Lung (tissue), 12 donors: ENCODE results near the gene SLC39A3. TPM values are rescaled to one million over a fixed set of nuclear protein-coding genes. Genes with fewer than 3 reads are reported as not detected.

ENCODE experiments used
- ATAC-seq: fragments of 200-7000 bp; cut with Tn5 transposase; one replicate; pipeline ENCODE4 v1.9.1; 2020; ENCODE audit warnings: moderate number of reproducible peaks; ENCODE audit not compliant: insufficient read depth, low FRiP score
- DNase-seq, 3 donors: peaks; one replicate each; pipeline ENCODE4 v3.0.0-alpha.2; 2013 to 2017
- H3K27ac ChIP-seq, 2 donors: one replicate each; pipeline ENCODE4 v1.5.1; 2013; ENCODE audit warnings: mild to moderate bottlenecking in 2 of 2, moderate library complexity in 2 of 2, control low read depth in 1 of 2, inconsistent platforms in 1 of 2, low read depth in 1 of 2, low read length in 1 of 2
- H3K27me3 ChIP-seq, 3 donors: one replicate each; pipeline ENCODE4 v1.5.1; 2013; ENCODE audit warnings: low read length in 2 of 3; ENCODE audit not compliant: control insufficient read depth in 3 of 3, insufficient read depth in 3 of 3
- H3K36me3 ChIP-seq, 4 donors: one replicate each; pipeline ENCODE4 v1.5.1; 2013; ENCODE audit warnings: low read length in 4 of 4, mild to moderate bottlenecking in 1 of 4, moderate library complexity in 1 of 4; ENCODE audit not compliant: control insufficient read depth in 4 of 4, insufficient read depth in 4 of 4
- H3K4me1 ChIP-seq, 5 donors: one replicate each; pipeline ENCODE4 v1.5.1; 2013; ENCODE audit warnings: low read length in 5 of 5, mild to moderate bottlenecking in 2 of 5, moderate library complexity in 1 of 5; ENCODE audit not compliant: control insufficient read depth in 5 of 5, insufficient read depth in 5 of 5
- H3K4me3 ChIP-seq: one replicate; pipeline ENCODE4 v1.5.1; 2013; ENCODE audit warnings: mild to moderate bottlenecking, control low read depth, moderate library complexity
- H3K9ac ChIP-seq, 2 donors: one replicate each; pipeline ENCODE4 v1.5.1; 2013; ENCODE audit warnings: low read length in 2 of 2, control low read depth in 1 of 2; ENCODE audit not compliant: insufficient read depth in 1 of 2
- H3K9me3 ChIP-seq, 4 donors: one replicate each; pipeline ENCODE4 v1.5.1; 2013; ENCODE audit warnings: low read length in 3 of 4, mild to moderate bottlenecking in 1 of 4, moderate library complexity in 1 of 4; ENCODE audit not compliant: control insufficient read depth in 4 of 4, insufficient read depth in 3 of 4
- CTCF ChIP-seq: IDR thresholded peaks from 2 replicates; pipeline ENCODE4 v1.5.1; 2012; ENCODE audit warnings: mild to moderate bottlenecking; ENCODE audit errors: control extremely low read depth, extremely low read depth
- WGBS, 2 donors: extraction: QIAGEN DNeasy Blood & Tissue Kit; methylation state at CpG; one replicate each; pipeline ENCODE4 v1.1.7; 2013; 5-methylcytosine and 5-hydroxymethylcytosine counted together
- polyA plus RNA-seq, 2 donors: library from polyadenylated mRNA; stranded (reverse); fragments of 200-250 nt; gene quantifications; one replicate each; pipeline ENCODE4 v1.2.1, GENCODE V29; 2013
- total RNA-seq, 2 donors: library from RNA; depleted of rRNA in 1 of 2; stranded (reverse); fragments of >200 nt in 1 of 2; gene quantifications; one replicate each; pipeline ENCODE4 v1.2.1, GENCODE V29; 2014 to 2021
- donor health status: control.
- donor health status: control.
- donor health status: Bipolar disorder and iron deficiency.
- donor health status: healthy.
- donor health status: DM: yes; HTN: yes; CAD: no.

Gene SLC39A3
- total and polyA plus RNA-seq, 4 donors, result 17.7 to 51.2 (median 42.0) TPM

- Histone ChIP-seq H3K9me3 (no peaks in the 10 kb centered on the region), H3K4me1 (peaks cover 0 to 7% (median 0%) of the 10 kb centered on the region in 5 donors), H3K4me3 (no peak overlapping the region), H3K27me3 (peaks cover 0 to 28% (median 24%) of the 10 kb centered on the region in 3 donors), H3K36me3 (no peaks in the 10 kb centered on the region), H3K27ac (no peak overlapping the region), H3K9ac (no peak overlapping the region)
- TF ChIP-seq CTCF, result no peak
- no peak for ATAC-seq
- no peak for DNase-seq
- 84 to 91% methylated on average over 6 of the region's 6 CpGs for WGBS, 2 donors
These were observed 36.1 kb downstream of the SLC39A3 start for GRCh38 chr19:2703691-2704216.

- 84 to 86% methylated on average over 5 of the region's 5 CpGs for WGBS, 2 donors
- no peak for ATAC-seq
- H3K36me3 ChIP-seq, result no peaks in the 10 kb centered on the region
- peaks cover 0 to 28% (median 26%) of the 10 kb centered on the region in 3 donors for H3K27me3 ChIP-seq
- H3K27ac ChIP-seq, result no peak overlapping the region
- no peak for DNase-seq
- TF ChIP-seq CTCF, result no peak
- no peaks in the 10 kb centered on the region for H3K9me3 ChIP-seq
- H3K9ac ChIP-seq, result no peak overlapping the region
- H3K4me1 ChIP-seq, result peaks cover 0 to 7% (median 0%) of the 10 kb centered on the region in 5 donors
- no peak overlapping the region for H3K4me3 ChIP-seq
These were observed 36.8 kb downstream of the SLC39A3 start for GRCh38 chr19:2703077-2703437.

- no peak for TF ChIP-seq CTCF
- peaks cover 0 to 28% (median 26%) of the 10 kb centered on the region in 3 donors for H3K27me3 ChIP-seq
- 3% methylated on average over 66 to 77 of the region's 77 CpGs for WGBS, 2 donors
- no peak within 1 kb of the TSS for H3K9ac ChIP-seq
- peak within 1 kb of the TSS; percentile 75 for H3K4me3 ChIP-seq
- no peaks in the 10 kb centered on the region for H3K9me3 ChIP-seq
- H3K27ac ChIP-seq, result peak within 1 kb of the TSS; percentile 70 to 94
- no peaks in the 10 kb centered on the region for H3K36me3 ChIP-seq
- peak; percentile 84 to 91 (median 88) for DNase-seq
- ATAC-seq, result peak; percentile 98
- peaks cover 0 to 7% (median 0%) of the 10 kb centered on the region in 5 donors for H3K4me1 ChIP-seq
These were observed 37.4 kb downstream of the SLC39A3 start, which contains the start of gene GNG7 for GRCh38 chr19:2702170-2703076. TSS of gene GNG7 (minus strand) at chr19:2702694. CDS start at chr19:2520688, 182,006 bp downstream.
